NCI-H2196 treated with DMSO at 0.1 percent for 48 hours (cell line): ENCODE measurements around the gene KCP.

Experiments used
- DNase-seq: peaks from one replicate; lab custom pipeline; 2025; ENCODE audit not compliant: unreplicated experiment; lab: John Stamatoyannopoulos, UW

Gene KCP

DNA sequence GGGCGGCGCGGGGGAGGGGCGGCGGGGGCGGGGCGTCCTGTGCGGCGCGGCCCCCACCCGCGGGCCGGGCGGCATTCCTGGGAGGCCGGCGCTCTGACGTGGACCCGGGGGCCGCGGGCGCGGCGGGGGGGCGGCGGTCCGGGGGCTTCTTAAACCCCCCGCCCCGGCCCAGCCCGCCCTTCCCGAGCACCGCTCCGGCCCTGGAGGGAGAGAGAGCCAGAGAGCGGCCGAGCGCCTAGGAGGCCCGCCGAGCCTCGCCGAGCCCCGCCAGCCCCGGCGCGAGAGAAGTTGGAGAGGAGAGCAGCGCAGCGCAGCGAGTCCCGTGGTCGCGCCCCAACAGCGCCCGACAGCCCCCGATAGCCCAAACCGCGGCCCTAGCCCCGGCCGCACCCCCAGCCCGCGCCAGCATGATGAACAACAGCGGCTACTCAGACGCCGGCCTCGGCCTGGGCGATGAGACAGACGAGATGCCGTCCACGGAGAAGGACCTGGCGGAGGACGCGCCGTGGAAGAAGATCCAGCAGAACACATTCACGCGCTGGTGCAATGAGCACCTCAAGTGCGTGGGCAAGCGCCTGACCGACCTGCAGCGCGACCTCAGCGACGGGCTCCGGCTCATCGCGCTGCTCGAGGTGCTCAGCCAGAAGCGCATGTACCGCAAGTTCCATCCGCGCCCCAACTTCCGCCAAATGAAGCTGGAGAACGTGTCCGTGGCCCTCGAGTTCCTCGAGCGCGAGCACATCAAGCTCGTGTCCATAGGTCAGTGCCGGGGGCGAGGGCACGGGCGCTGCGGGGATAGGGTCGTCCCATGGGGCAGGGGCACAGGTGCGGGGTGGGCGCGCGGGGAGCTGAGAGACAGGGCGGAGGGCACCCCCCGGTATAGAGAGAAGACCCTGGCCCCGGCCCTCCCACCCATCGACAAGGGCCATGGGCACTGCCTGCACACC, 80.0 kb downstream of the KCP start, which contains the start of gene FLNC:
Gene FLNC, plus strand, starts transcription at position 176 of the 947 bp plus-strand sequence. Its CDS starts 232 bp downstream, at position 408.
- no peak for DNase-seq

DNA sequence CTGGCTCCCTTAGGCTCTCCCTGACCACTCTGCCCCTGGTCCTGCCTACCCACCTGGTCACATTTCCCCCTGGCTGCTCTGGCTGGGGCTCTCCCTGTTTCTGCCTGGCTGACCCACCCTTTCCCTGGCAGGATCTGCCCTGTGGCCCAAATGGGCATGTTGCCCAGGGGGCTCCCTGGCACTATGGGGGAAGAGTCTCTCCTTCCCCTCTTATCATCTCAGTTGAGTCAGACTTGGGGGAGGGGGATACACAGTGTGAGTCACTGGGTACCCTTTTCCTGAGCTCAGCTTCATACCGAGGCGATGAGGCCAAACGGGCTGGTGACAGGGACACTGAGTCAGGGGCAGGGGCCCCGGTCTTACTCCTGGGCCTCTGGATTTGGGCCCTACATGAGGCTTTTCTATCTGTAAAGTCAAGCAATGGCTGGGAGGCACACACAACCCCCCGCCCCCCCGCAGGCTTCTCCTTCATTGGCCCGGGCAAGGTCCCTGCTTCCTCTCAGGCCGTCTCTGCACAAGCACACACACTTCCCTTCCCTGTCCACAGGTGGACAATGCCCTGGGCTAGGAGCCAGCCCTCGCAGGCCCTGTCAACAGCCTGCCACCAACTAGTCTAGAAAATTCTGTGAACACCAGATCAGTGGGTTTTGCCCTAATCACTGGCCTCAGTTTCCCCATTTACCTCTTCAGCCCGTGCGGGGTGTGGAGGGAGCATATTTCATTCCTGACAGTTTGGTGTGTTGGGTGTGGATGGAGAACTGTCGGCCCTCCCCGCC, 80.9 kb downstream of the KCP start:
- no peak for DNase-seq

DNA sequence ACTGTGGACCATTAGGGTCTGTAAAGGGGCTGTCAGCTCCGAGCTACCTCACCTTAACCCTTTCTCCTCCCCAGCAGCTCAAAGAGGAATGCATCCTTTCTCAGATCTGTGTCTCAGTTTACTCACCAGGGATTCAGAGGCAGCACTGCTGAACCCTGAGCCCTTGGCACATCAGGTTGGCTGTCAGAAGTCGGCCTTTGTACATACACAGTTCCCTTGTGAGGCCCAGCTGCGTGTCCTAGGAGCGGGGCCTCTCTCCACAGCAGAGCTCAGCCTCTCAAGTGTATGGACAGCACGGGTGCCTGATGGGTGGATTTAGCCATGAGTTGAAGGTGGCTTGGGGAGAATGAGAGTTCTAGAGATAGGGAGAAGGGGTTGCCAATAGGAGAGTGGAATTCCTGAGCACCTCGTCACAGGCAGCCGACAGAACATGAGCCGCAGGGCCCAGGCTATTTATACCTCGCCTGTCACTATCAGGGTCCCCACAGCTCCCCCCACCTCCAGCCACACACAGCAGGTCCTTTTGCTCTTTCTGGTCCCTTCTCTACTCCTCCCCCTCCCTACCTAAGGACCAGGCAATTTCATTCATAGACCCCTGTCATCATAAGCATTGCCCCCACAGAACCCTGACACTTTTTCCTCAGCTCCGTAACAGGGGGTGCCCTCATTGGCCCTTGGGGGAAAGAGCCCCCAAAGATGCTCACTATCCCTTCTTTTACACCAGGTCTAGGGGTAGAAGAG, 82.4 kb downstream of the KCP start:
- no peak for DNase-seq

DNA sequence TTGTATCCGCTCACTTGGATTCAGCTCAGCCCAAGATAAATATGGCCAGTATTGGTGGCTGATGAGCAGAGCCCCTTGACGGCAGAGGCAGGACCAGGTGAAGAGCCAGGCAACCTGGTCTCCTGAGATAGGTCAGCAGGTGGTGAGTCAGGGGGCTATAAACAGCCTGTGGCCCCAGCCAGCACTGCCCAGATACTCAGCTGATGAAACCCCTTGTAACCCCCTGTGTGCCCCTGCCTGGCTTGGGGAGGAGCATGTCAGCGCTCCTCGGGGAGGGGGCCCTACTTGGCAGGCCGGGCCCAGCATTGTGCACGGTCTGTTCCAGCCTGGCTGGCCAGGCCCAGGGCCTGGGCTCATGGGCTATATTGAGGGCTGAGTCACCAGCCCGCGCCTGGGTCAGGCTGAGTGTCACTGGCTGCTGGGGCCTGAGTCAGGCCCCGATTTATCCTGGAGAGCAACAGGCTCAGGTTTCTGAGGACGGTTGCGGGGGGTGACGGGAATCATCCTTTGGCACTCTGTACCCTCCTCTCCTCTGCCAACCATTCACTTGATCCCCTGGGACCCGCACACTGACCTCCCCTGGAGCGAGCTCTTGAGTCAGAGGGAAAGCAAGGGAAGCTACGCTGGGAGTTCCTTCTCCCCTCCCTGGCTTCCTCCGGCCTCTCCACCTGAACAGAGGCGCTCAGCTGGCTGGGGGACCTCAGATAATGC, 83.1 kb downstream of the KCP start:
- no peak for DNase-seq

DNA sequence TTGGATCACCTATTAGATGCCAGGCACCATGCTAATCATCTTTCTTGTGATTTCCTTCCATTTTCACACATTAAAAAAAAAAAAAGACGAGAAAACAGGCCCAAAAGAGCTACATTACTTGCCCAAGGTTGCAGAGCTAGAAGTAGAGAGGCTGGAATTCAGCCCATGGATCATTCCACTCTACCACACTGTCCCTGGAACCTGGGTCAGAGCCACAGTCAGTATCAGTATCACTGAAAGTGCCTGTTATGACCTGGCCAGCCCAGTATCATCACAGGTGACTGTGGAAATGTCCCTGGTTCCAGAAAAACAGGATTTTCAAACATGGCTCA, 83.6 kb downstream of the KCP start:
- no peak for DNase-seq
